Measurements from ENCODE around the gene MVB12B. TPM values are rescaled to one million over a fixed set of nuclear protein-coding genes. Genes with fewer than 3 reads are reported as not detected.

The MVB12B gene
- total RNA-seq, 2 experiments from 2014 or later = 17.4 to 19.9 TPM

DNA sequence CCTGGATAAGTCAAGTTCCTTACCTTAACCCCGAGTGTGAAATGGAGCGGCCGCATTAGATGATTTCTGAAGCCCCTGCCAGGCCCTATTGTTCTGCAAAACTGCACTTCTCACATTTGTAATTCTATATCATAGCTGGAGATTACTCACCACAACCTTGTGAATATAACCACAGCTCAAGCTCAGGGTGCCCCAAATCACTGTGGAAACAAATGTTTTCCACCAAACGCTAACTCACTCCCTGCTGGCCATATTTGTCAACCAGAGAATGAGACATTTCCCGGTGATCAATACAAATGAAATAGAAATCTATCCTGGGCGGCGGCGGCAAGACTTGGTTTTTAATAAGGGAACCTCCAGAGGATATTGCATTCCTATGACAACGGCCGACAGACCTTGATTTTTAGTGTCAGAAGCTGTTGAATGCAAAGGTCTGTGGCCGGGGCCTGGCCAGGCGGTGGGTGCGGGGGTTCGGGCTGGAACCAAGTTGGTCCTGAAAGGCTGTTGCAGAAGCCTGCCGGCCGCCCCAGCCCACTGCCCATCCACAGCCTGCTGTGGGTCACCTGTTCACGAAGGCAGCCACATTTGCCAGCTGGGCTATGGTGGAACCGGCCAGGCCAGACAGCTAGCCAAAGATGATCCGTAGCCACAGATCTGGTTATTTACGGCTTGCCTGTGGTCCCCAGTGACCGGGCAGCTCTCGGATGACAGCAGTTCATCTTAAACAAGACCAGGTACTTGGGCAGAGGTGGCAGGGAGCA, 193.2 kb downstream of the MVB12B start:
- H3K27ac Mint-ChIP-seq = no peak overlapping the region
- peaks cover 47% of the 10 kb centered on the region for H3K4me1 Mint-ChIP-seq (ENCODE audit: low read depth)
- H3K9me3 Mint-ChIP-seq (ENCODE audit: insufficient read depth) = no peaks in the 10 kb centered on the region
- no peaks in the 10 kb centered on the region for H3K36me3 Mint-ChIP-seq (ENCODE audit: low read depth)
- no peak overlapping the region for H3K4me3 Mint-ChIP-seq
- peaks cover 49% of the 10 kb centered on the region for H3K27me3 Mint-ChIP-seq (ENCODE audit: low read depth)
- DNase-seq = no peak
- ChIA-PET CTCF (interaction anchor here (1.0 to 12.2 kb wide), 3 partner anchors 20 to 38 kb away, joined by 3 to 97 read pairs (median 42); no protein-coding TSS in a partner anchor), POLR2A (interaction anchor here (0.6 kb wide), 1 partner anchor 51 kb away, joined by 3 read pairs; no protein-coding TSS in a partner anchor)
- no peak for ATAC-seq

DNA sequence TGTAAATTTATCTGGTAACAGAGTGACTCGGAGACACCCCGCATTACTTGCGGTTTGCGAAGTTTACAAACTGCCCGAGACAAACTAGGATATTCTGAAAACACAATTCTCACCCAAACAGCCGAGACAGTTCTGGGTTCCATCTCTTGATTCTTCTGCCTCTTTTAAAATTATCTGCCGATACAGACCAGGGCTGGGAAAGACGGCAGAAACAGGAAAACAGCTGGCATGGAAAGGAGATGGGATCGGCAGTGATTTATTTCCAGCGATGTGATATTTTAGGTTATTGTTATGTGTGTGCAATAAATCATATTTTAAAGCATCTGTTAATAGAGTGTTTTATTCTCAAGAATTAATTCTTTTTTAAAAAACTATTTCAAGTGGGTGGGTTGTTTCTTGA, 193.8 kb downstream of the MVB12B start:
- Mint-ChIP-seq H3K27me3 (ENCODE audit: low read depth) (peaks cover 50% of the 10 kb centered on the region), H3K27ac (no peak overlapping the region), H3K4me3 (no peak overlapping the region), H3K4me1 (ENCODE audit: low read depth) (peaks cover 44% of the 10 kb centered on the region), H3K36me3 (ENCODE audit: low read depth) (no peaks in the 10 kb centered on the region), H3K9me3 (ENCODE audit: insufficient read depth) (no peaks in the 10 kb centered on the region)
- CTCF ChIA-PET = interaction anchor here (5.0 to 12.2 kb wide), 2 partner anchors 21 to 38 kb away, joined by 42 to 97 read pairs; no protein-coding TSS in a partner anchor
- no peak for ATAC-seq
- POLR2A ChIA-PET = no interaction called here
- no peak for DNase-seq

DNA sequence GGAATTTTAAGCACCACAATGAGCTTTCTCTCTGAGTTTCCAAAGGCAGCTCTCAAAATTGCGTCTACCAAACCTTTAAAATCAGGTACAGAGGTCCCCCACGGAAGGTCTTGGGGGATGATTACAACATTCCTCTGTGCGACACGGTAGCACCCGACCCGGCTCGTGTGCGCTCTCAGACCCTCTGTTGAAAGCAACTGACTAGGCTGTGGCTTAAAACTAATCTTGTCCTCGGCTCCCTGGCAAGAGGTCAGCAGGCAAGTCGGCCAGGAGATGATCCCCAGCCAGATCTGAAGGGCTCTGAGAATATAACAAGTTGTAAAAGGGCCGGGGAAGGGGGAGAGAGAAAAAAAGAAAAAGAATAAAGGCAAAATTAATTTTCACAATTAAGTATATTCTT, 194.5 kb downstream of the MVB12B start:
- Mint-ChIP-seq H3K27ac (no peak overlapping the region), H3K4me3 (no peak overlapping the region), H3K36me3 (ENCODE audit: low read depth) (no peaks in the 10 kb centered on the region), H3K27me3 (ENCODE audit: low read depth) (peaks cover 44% of the 10 kb centered on the region), H3K9me3 (ENCODE audit: insufficient read depth) (no peaks in the 10 kb centered on the region), H3K4me1 (ENCODE audit: low read depth) (peaks cover 43% of the 10 kb centered on the region)
- ChIA-PET CTCF (interaction anchor here (1.5 to 12.2 kb wide), 2 partner anchors 21 to 37 kb away, joined by 4 to 97 read pairs; no protein-coding TSS in a partner anchor), POLR2A (no interaction called here)
- no peak for ATAC-seq
- DNase-seq = no peak

DNA sequence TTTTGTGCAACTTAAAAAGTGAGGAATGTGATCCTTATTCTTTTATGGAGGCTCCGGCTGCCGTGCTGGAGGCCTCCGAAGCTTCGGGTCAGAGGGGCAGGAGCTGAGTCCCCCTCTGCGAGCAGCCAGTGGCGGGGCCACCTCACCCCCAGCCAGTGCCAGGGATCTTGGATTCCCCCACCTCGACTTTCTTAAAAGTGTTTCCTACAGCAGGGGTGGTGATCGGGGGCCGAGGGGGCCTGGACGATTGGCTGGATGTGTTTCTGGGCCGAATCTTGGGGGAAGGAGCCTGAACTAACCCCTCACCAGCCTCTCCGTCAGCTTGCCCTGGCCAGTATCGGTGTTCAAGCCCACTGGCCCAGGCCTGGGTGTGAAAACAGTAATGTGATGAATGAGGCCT, 194.9 kb downstream of the MVB12B start:
- Mint-ChIP-seq H3K27me3 (ENCODE audit: low read depth) (peaks cover 41% of the 10 kb centered on the region), H3K36me3 (ENCODE audit: low read depth) (no peaks in the 10 kb centered on the region), H3K4me1 (ENCODE audit: low read depth) (peaks cover 40% of the 10 kb centered on the region), H3K9me3 (ENCODE audit: insufficient read depth) (no peaks in the 10 kb centered on the region), H3K27ac (no peak overlapping the region), H3K4me3 (no peak overlapping the region)
- ChIA-PET CTCF (interaction anchor here (1.5 to 12.2 kb wide), 2 partner anchors 22 to 36 kb away, joined by 4 to 97 read pairs; no protein-coding TSS in a partner anchor), POLR2A (no interaction called here)
- ATAC-seq = no peak
- no peak for DNase-seq

DNA sequence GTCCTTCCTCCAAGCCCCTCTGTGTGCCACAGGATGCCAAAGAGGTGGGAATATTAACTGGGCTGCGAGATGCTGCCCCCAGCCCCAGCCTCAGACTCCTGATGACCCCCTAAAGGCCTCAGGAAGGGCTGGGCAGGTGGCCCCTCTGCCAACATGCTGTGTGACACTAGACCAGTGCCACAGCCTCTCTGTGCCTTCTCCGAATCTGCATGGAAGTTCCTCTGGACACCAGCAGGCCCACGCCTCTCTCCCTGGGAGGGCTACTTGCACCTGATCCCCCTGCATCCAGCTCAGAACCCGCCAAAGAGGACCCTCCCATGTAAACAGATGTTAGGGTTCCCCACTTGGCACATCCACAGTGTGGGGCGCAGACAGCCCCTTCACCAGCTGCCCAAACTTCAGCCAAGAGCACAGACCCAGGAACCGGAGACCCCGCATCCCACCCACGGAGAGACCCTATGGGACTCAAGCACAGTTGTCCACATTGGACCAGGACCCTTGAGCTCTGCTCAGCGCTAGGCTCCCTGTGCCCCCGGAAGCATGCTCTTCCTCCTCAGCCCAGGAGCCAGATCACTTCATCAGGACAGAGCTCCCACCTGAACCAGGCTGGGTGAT, 195.5 kb downstream of the MVB12B start:
- Mint-ChIP-seq H3K27me3 (ENCODE audit: low read depth) (peaks cover 38% of the 10 kb centered on the region), H3K9me3 (ENCODE audit: insufficient read depth) (no peaks in the 10 kb centered on the region), H3K36me3 (ENCODE audit: low read depth) (no peaks in the 10 kb centered on the region), H3K4me3 (no peak overlapping the region), H3K27ac (no peak overlapping the region), H3K4me1 (ENCODE audit: low read depth) (peaks cover 34% of the 10 kb centered on the region)
- ChIA-PET POLR2A (no interaction called here), CTCF (interaction anchor here (1.5 to 12.2 kb wide), 2 partner anchors 22 to 36 kb away, joined by 4 to 97 read pairs; no protein-coding TSS in a partner anchor)
- DNase-seq (no peak), ATAC-seq (no peak)

DNA sequence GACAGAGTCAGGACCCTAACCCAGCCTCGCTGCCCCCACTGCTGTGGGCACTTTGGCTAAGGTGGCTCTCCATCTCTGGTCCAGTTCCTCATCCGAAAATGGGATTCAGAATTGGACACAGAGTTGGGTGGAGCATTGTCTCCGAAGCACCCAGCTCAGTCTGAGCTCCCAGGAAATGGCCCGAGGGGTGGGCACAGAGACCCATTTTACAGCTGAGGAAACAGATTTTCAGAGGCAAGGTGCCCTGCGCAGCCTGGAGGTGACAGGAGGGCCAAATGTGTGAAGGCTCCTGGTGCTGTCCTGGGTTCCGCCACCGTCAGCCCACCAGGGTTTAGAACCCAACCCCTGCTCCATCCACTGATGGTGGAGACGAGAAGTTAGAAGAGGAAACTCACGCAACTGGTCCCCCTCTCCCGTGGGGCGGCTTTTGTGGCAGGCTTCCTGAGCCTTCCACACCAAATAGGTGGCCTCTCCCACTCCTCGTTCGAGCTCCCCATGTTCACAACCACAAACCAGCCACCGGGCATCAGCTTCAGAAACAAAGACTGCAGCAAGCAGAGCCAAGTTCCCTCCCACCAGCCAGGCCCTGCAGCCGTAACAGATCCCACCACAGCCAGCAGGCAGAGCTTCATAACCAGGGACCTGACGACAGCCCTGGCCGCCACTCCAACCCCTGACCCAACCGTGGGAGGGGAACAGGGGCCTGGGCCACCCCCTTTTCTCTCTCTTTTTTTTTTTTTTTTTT, 196.2 kb downstream of the MVB12B start:
- H3K27ac Mint-ChIP-seq = no peak overlapping the region
- H3K4me3 Mint-ChIP-seq = no peak overlapping the region
- peaks cover 27% of the 10 kb centered on the region for H3K4me1 Mint-ChIP-seq (ENCODE audit: low read depth)
- ATAC-seq (no peak), DNase-seq (no peak)
- H3K9me3 Mint-ChIP-seq (ENCODE audit: insufficient read depth) = no peaks in the 10 kb centered on the region
- ChIA-PET POLR2A (no interaction called here), CTCF (interaction anchor here (1.5 to 12.2 kb wide), 2 partner anchors 23 to 35 kb away, joined by 4 to 97 read pairs; no protein-coding TSS in a partner anchor)
- H3K36me3 Mint-ChIP-seq (ENCODE audit: low read depth) = no peaks in the 10 kb centered on the region
- peaks cover 35% of the 10 kb centered on the region for H3K27me3 Mint-ChIP-seq (ENCODE audit: low read depth)

DNA sequence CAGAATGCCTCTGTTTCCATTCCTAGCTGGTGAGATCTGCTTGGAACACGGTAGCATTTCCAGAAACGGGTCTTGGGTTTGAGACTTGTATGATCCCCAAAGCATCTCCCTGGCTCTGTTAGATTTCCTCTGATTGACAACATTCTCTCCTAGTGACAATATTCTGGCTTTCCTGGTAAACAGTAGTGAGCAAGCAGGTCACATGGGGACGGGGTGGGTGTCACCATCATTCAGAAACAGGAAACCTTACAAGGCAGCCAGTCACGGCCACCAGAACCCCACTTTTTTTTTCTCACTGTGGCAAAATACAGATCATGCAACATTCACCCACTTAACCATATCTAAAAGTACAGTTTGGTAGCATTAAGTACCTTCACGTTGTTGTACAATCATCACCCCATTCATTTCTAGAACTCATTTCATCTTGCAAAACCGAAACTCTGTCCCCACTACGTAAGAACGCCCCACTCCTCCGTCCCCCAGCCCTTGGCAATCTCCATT, 197.0 kb downstream of the MVB12B start:
- H3K27ac Mint-ChIP-seq = peak overlapping the region; percentile 81
- CTCF ChIA-PET = interaction anchor here (2.8 to 12.2 kb wide), 2 partner anchors 24 to 34 kb away, joined by 10 to 97 read pairs; no protein-coding TSS in a partner anchor
- H3K9me3 Mint-ChIP-seq (ENCODE audit: insufficient read depth) = no peaks in the 10 kb centered on the region
- H3K36me3 Mint-ChIP-seq (ENCODE audit: low read depth) = no peaks in the 10 kb centered on the region
- DNase-seq (peak; percentile 57), ATAC-seq (peak; percentile 74)
- POLR2A ChIA-PET = no interaction called here
- peak overlapping the region; percentile 54 for H3K4me3 Mint-ChIP-seq
- peaks cover 22% of the 10 kb centered on the region for H3K4me1 Mint-ChIP-seq (ENCODE audit: low read depth)
- peaks cover 27% of the 10 kb centered on the region for H3K27me3 Mint-ChIP-seq (ENCODE audit: low read depth)

DNA sequence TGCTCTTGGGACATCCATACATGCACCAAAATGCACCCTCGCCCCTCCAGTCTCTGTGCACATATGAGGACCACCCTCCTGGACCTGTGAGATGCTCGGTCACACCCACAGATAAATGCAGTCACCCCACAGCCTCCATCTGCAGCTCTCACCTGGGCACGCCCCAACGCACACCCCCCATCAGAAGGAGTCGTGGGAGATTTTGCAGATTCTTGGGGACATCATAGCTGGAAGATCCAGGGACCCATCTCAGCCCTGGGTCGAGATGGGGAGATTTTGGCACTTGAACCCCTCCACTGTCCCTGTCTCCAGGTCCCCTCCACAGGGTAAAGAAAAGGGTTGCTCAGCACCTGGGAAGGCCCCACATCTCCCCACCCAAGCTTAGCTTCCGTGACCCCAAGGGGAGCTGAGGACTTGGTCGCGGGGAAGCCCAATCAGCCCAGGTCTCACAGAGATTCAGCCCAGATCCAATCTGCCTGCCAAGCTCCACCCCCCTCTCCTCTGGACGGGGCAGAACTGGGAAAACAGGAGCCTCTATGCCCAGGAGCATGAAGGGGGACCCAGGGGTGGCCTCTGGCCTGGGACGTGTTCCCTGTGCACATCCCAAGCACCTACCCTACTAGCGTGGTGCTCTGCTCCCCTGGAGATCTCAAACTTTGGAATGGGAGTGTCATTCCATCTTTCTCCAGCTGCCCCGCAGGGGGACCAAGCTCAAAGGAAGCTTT, 197.9 kb downstream of the MVB12B start:
- ATAC-seq = no peak
- ChIA-PET POLR2A (interaction anchor here (0.7 kb wide), 1 partner anchor 54 kb away, joined by 3 read pairs; no protein-coding TSS in a partner anchor), CTCF (interaction anchor here (1.0 to 2.8 kb wide), 3 partner anchors 25 to 208 kb away, joined by 3 to 10 read pairs (median 4); no protein-coding TSS in a partner anchor)
- DNase-seq = no peak
- peaks cover 20% of the 10 kb centered on the region for H3K27me3 Mint-ChIP-seq (ENCODE audit: low read depth)
- peak overlapping the region; percentile 81 for H3K27ac Mint-ChIP-seq
- H3K4me1 Mint-ChIP-seq (ENCODE audit: low read depth) = peaks cover 20% of the 10 kb centered on the region
- H3K9me3 Mint-ChIP-seq (ENCODE audit: insufficient read depth) = no peaks in the 10 kb centered on the region
- no peaks in the 10 kb centered on the region for H3K36me3 Mint-ChIP-seq (ENCODE audit: low read depth)
- no peak overlapping the region for H3K4me3 Mint-ChIP-seq

DNA sequence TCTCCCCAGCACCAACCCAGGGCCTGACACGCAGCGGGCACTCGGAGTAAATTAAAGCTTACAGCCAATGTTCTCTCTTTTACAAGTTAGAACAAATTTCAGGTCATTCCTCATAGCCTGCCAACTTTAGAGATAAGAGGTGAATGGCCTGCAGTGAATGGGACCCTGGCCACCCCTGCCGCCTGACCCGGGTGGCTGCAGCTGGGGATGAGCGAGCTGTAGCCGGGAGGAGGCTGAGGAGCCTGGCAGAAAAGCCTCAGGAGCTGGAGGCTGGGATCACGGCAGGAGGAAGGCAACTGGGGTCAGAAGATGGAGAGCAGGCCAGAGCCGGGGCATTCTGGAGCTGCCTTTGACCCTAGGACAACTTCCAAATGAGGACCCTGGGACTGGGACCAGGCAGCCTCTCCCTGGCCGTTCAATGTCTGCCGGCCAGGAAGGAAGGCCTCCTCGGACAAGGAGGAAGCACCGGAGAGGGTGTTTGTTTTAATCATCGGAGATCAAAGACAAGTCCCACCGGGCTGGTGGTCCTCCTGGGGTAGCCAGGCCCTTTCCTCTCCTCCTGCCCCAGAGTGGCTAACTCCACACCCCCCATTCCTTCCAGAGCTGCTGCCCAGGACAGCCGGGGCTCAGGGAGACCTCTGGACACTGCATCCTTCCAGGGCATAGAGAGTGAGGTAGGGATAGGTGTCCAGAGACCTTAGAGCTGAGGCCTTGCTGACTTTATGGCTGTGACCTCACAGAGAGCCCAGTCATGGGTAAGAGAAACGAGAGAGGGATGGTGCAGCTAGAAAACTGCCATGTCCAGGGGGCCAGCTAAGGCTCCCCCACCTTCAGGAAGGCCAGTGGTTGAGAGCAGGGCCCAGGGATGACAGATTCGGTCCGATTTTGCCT, 199.8 kb downstream of the MVB12B start:
- ChIA-PET POLR2A (no interaction called here), CTCF (interaction anchor here (0.8 to 2.8 kb wide), 4 partner anchors 14 to 31 kb away, joined by 3 to 10 read pairs (median 4); no protein-coding TSS in a partner anchor)
- Mint-ChIP-seq H3K27me3 (ENCODE audit: low read depth) (peaks cover 13% of the 10 kb centered on the region), H3K4me1 (ENCODE audit: low read depth) (peaks cover 19% of the 10 kb centered on the region), H3K36me3 (ENCODE audit: low read depth) (no peaks in the 10 kb centered on the region), H3K4me3 (no peak overlapping the region), H3K9me3 (ENCODE audit: insufficient read depth) (no peaks in the 10 kb centered on the region), H3K27ac (no peak overlapping the region)
- DNase-seq = no peak
- no peak for ATAC-seq

DNA sequence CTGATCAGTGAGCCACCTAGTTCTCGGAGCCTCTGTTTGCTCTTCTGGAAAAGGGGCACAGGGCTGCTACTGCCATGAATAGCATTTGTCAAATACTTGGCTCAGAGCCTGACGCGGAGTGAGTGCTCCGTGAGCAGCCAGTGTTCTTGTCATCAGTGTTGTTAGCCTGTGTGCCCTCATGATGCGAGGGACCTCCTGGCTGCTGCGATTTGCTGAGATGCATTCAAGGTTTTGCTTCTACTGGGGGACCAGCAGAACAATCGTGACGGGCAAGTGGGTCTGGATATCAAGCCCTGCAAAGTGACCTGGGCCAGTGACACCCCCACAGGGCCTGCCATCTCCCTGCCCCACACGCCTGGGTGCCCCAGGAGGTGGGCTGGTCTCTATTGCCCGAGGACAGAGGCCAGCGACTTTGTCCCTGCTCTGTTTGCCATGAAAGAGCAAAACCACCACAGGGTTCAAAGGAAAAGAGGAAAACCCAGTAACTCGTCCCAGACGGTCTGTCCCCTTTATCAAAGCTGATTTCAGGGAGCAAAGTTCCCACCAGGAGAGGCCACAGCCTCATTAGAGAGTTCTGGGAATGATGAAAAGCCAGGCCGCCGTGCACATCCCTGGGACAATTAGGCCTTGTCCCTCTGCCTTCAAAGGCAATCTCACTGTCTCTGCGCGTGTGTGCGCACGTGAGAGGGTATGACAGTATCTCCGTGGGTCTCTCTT, 200.6 kb downstream of the MVB12B start:
- Mint-ChIP-seq H3K4me1 (ENCODE audit: low read depth) (peaks cover 19% of the 10 kb centered on the region), H3K9me3 (ENCODE audit: insufficient read depth) (no peaks in the 10 kb centered on the region), H3K27me3 (ENCODE audit: low read depth) (peaks cover 15% of the 10 kb centered on the region), H3K36me3 (ENCODE audit: low read depth) (no peaks in the 10 kb centered on the region), H3K4me3 (no peak overlapping the region), H3K27ac (no peak overlapping the region)
- no peak for DNase-seq
- POLR2A ChIA-PET = no interaction called here
- CTCF ChIA-PET = no interaction called here
- no peak for ATAC-seq

Measured in activated CD8-positive, alpha-beta T cell treated with anti-CD3 and anti-CD28 coated beads, Interleukin-2, amount 10 ng/mL, durations not matched to agents 7 days and 5 days (primary cell).